K562 (cell line): ENCODE measurements around the gene VPS13D. TPM values are rescaled to one million over a fixed set of nuclear protein-coding genes. Genes with fewer than 3 reads are reported as not detected.

Experiments used
- BCOR ChIP-seq: fragments of 450-650 bp; IDR thresholded peaks from 2 replicates; pipeline ENCODE4 v1.6.1; 2016
- BRD9 ChIP-seq: fragments of 450-650 bp; IDR thresholded peaks from 2 replicates; pipeline ENCODE4 v1.6.1; 2018; ENCODE audit warnings: low read depth; ENCODE audit not compliant: partially characterized antibody
- CBFA2T3 ChIP-seq: fragments of 450-650 bp; IDR thresholded peaks from 2 replicates; pipeline ENCODE4 v1.6.1; 2017
- ELF1 ChIP-seq: fragments of 200-800 bp; sonication (Bioruptor generic); IDR thresholded peaks from 2 replicates; pipeline ENCODE4 v1.6.1; 2016; ENCODE audit warnings: missing genetic modification characterization, missing compliant biosample characterization
- EP300 ChIP-seq: IDR thresholded peaks from 2 replicates; pipeline ENCODE4 v1.6.1; 2012; ENCODE audit warnings: low read length, improper control_type of control experiment
- FUS ChIP-seq: fragments of 200-400 bp; formaldehyde crosslinking; optimal IDR thresholded peaks from 2 replicates; pipeline ENCODE3; 2017; ENCODE audit warnings: low read depth, low read length
- GABPB1 ChIP-seq: sonication (generic); formaldehyde crosslinking; IDR thresholded peaks from 2 replicates; pipeline ENCODE4 v1.8.0; 2022; ENCODE audit warnings: mild to moderate bottlenecking, missing genetic modification reagents
- MED1 ChIP-seq: sonication (generic); formaldehyde crosslinking; IDR thresholded peaks from 2 replicates; pipeline ENCODE4 v1.8.1; 2023; ENCODE audit warnings: missing genetic modification reagents, borderline replicate concordance
- MYNN ChIP-seq, 2 experiments: sonication (generic); formaldehyde crosslinking in 1 of 2; IDR thresholded peaks; 2 replicates each; pipeline versions ENCODE4 v1.5.0 to v1.6.1; 2016 to 2020; ENCODE audit warnings: antibody characterized with exemption in 1 of 2, missing genetic modification reagents in 1 of 2
- NEUROD1 ChIP-seq: fragments of 150-350 bp; IDR thresholded peaks from 2 replicates; pipeline ENCODE4 v1.6.1; 2014; ENCODE audit warnings: borderline replicate concordance, low read length, low read depth; ENCODE audit not compliant: partially characterized antibody
- RBM39 ChIP-seq: fragments of 200-400 bp; formaldehyde crosslinking; optimal IDR thresholded peaks from 2 replicates; pipeline ENCODE3; 2018; ENCODE audit warnings: low read depth, low read length
- SRF ChIP-seq, 2 experiments: fragments of 250-450, 450-650 bp in 1 of 2; sonication (Bioruptor Pico) in 1 of 2; sonication (generic) in 1 of 2; formaldehyde crosslinking; IDR thresholded peaks; 2 replicates each; pipeline versions ENCODE4 v1.5.0 to v1.5.1; 2020 to 2022; ENCODE audit warnings: mild to moderate bottlenecking in 1 of 2, missing genetic modification reagents in 1 of 2
- TAF9B ChIP-seq: fragments of 450-650 bp; IDR thresholded peaks from 2 replicates; pipeline ENCODE4 v1.6.1; 2018; ENCODE audit warnings: mild to moderate bottlenecking; ENCODE audit not compliant: partially characterized antibody
- ZNF695 ChIP-seq: fragments of 450-650 bp; formaldehyde crosslinking; IDR thresholded peaks from 2 replicates; pipeline ENCODE4 v1.4.0; 2020; ENCODE audit warnings: mild to moderate bottlenecking, moderate library complexity
- polyA plus RNA-seq, 8 experiments: library from polyadenylated mRNA; depleted of rRNA in 4 of 8; stranded (reverse) in 5 of 8; unstranded in 3 of 8; fragments of >200 nt; fragmentation: Nextera tagmentation in 2 of 8; fragmentation: Illumina TruSeq in 1 of 8; extraction: Ambion mirVana in 2 of 8; extraction: Trizol in 1 of 8; gene quantifications; 2 replicates each; pipeline versions ENCODE4 v1.2.1 to v1.2.3, GENCODE V29; 2011 to 2014; ENCODE audit warnings: inconsistent platforms in 1 of 8, missing spikeins in 1 of 8
- total RNA-seq, 7 experiments: library from RNA; depleted of rRNA in 6 of 7; stranded (reverse); fragments of >200 nt in 6 of 7; fragmentation: Illumina TruSeq in 2 of 7; extraction: Trizol in 2 of 7; gene quantifications; 2 replicates each; pipeline versions ENCODE4 v1.2.1 to v1.2.3, GENCODE V29; 2011 to 2021; ENCODE audit warnings: low replicate concordance in 1 of 7
- TF ChIP-seq, protein P1 (sequence below), 3 experiments: fragments of 200-800 bp in 1 of 3; fragments of 250-450 bp in 1 of 3; fragments of 450-650 bp in 1 of 3; sonication (Bioruptor Pico) in 1 of 3; sonication (Bioruptor generic) in 1 of 3; formaldehyde crosslinking in 1 of 3; IDR thresholded peaks; 2 replicates each; pipeline versions ENCODE4 v1.6.1 to v1.8.0; 2016 to 2022; ENCODE audit warnings: mild to moderate bottlenecking in 2 of 3, missing genetic modification characterization in 2 of 3, missing compliant biosample characterization in 1 of 3, moderate library complexity in 1 of 3
- TF ChIP-seq, protein P2 (sequence below): fragments of 250-450 bp; sonication (Bioruptor Pico); IDR thresholded peaks from 2 replicates; pipeline ENCODE4 v1.5.0; 2021
- TF ChIP-seq, protein P3 (sequence below): fragments of 250-450 bp; sonication (Bioruptor Pico); IDR thresholded peaks from 2 replicates; pipeline ENCODE4 v1.8.0; 2022; ENCODE audit warnings: inconsistent platforms
- TF ChIP-seq, protein P4 (sequence below), 2 experiments: IDR thresholded peaks; 2 replicates each; pipeline ENCODE4 v1.6.1; 2011; ENCODE audit warnings: borderline replicate concordance in 1 of 2, control low read depth in 1 of 2, low read depth in 1 of 2, low read length in 1 of 2, mild to moderate bottlenecking in 1 of 2, mixed read lengths in 1 of 2, moderate library complexity in 1 of 2; ENCODE audit not compliant: insufficient read depth in 1 of 2, insufficient read length in 1 of 2, poor library complexity in 1 of 2, severe bottlenecking in 1 of 2; ENCODE audit errors: extremely low read depth in 1 of 2

Gene VPS13D
- total and polyA plus RNA-seq, 9 of the 15 experiments (the other 6 are each of a cell fraction or from before 2014, with no cell fraction given), result 6.1 to 51.5 (median 38.5) TPM

DNA sequence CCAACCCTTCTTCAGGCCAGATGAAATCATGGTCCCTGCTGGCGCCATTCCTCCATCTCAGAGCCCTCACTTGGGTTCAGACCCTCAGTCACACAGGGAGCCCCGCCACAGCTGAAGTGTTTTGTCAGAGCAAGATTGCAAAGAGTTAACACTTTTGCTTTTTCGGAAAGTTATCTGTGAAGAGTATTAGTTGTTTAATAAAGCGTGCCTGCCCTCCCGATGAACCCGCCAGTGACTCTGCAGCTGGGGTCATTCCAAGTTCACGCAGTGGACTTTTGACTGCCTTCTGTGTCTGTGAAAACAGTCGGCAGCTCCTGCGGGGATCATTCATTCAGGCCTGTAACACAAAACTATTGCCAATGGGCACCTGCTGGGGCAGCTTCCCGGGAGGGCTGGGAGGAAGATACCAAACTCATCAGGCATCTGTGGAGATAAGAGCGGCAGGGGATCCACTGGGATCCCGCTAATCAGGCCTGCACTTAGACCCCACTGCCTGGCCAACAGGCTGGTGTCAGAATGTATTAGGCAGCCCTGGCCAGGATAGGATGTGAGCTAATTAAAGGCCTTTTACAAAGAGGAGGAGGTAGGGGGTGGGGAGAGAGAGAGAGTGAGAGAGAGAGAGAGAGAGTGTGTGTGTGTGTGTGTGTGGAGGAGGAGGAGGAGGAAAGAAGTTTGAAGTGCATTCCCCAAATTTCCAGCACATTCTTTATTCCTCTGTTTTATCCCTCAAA, 203.7 kb downstream of the VPS13D start (continued):
- TF ChIP-seq, protein P1, sequence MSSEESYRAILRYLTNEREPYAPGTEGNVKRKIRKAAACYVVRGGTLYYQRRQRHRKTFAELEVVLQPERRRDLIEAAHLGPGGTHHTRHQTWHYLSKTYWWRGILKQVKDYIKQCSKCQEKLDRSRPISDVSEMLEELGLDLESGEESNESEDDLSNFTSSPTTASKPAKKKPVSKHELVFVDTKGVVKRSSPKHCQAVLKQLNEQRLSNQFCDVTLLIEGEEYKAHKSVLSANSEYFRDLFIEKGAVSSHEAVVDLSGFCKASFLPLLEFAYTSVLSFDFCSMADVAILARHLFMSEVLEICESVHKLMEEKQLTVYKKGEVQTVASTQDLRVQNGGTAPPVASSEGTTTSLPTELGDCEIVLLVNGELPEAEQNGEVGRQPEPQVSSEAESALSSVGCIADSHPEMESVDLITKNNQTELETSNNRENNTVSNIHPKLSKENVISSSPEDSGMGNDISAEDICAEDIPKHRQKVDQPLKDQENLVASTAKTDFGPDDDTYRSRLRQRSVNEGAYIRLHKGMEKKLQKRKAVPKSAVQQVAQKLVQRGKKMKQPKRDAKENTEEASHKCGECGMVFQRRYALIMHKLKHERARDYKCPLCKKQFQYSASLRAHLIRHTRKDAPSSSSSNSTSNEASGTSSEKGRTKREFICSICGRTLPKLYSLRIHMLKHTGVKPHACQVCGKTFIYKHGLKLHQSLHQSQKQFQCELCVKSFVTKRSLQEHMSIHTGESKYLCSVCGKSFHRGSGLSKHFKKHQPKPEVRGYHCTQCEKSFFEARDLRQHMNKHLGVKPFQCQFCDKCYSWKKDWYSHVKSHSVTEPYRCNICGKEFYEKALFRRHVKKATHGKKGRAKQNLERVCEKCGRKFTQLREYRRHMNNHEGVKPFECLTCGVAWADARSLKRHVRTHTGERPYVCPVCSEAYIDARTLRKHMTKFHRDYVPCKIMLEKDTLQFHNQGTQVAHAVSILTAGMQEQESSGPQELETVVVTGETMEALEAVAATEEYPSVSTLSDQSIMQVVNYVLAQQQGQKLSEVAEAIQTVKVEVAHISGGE (CRISPR knock-in tag; IDR thresholded peaks at IDR 0.05), result peak in 1 of 3 experiments; percentile 77; a peak in 2 of 6 replicates
- peak; percentile 73 for TF ChIP-seq NEUROD1
- TF ChIP-seq, protein P2, sequence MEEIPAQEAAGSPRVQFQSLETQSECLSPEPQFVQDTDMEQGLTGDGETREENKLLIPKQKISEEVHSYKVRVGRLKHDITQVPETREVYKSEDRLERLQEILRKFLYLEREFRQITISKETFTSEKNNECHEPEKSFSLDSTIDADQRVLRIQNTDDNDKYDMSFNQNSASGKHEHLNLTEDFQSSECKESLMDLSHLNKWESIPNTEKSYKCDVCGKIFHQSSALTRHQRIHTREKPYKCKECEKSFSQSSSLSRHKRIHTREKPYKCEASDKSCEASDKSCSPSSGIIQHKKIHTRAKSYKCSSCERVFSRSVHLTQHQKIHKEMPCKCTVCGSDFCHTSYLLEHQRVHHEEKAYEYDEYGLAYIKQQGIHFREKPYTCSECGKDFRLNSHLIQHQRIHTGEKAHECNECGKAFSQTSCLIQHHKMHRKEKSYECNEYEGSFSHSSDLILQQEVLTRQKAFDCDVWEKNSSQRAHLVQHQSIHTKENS (CRISPR knock-in tag), result no peak
- TF ChIP-seq EP300, result no peak; the same call in 1 of the 2 replicates
- TF ChIP-seq, protein P3, sequence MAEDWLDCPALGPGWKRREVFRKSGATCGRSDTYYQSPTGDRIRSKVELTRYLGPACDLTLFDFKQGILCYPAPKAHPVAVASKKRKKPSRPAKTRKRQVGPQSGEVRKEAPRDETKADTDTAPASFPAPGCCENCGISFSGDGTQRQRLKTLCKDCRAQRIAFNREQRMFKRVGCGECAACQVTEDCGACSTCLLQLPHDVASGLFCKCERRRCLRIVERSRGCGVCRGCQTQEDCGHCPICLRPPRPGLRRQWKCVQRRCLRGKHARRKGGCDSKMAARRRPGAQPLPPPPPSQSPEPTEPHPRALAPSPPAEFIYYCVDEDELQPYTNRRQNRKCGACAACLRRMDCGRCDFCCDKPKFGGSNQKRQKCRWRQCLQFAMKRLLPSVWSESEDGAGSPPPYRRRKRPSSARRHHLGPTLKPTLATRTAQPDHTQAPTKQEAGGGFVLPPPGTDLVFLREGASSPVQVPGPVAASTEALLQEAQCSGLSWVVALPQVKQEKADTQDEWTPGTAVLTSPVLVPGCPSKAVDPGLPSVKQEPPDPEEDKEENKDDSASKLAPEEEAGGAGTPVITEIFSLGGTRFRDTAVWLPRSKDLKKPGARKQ (CRISPR knock-in tag), result no peak
- TF ChIP-seq SRF (CRISPR knock-in tag; IDR thresholded peaks at IDR 0.05), result no peak
- TF ChIP-seq, protein P4, sequence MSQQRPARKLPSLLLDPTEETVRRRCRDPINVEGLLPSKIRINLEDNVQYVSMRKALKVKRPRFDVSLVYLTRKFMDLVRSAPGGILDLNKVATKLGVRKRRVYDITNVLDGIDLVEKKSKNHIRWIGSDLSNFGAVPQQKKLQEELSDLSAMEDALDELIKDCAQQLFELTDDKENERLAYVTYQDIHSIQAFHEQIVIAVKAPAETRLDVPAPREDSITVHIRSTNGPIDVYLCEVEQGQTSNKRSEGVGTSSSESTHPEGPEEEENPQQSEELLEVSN (IDR thresholded peaks at IDR 0.05; ENCODE audit: borderline replicate concordance in 1 of 2, extremely low read depth in 1 of 2, insufficient read depth in 1 of 2, insufficient read length in 1 of 2, low read depth in 1 of 2, low read length in 1 of 2, poor library complexity in 1 of 2, severe bottlenecking in 1 of 2), result peak in 1 of 2 experiments; percentile 4
- no peak for TF ChIP-seq FUS
- TF ChIP-seq BRD9, result peak; percentile 99
- TF ChIP-seq BCOR, result peak; percentile 90
- TF ChIP-seq MYNN (IDR thresholded peaks at IDR 0.05), result 0 out of 2 replicates have a peak, but pooled peaks have one; percentile 38
- no peak for TF ChIP-seq MYNN (CRISPR knock-in tag; IDR thresholded peaks at IDR 0.05)
- TF ChIP-seq CBFA2T3, result peak; percentile 73
- no peak for TF ChIP-seq ZNF695 (CRISPR knock-in tag)
- no peak for TF ChIP-seq GABPB1 (CRISPR knock-in tag)
- peak; percentile 59 for TF ChIP-seq TAF9B
- TF ChIP-seq RBM39, result peak; percentile 20
- TF ChIP-seq ELF1 (tag), result no peak
- no peak for TF ChIP-seq MED1 (CRISPR knock-in tag)
